HepG2 (cell line): Measurements from ENCODE around the gene ELAVL3. TPM values are rescaled to one million over a fixed set of nuclear protein-coding genes. Genes with fewer than 3 reads are reported as not detected.

Experiments used
- GTF3A ChIP-seq: sonication (generic); formaldehyde crosslinking; conservative IDR thresholded peaks from 2 replicates; pipeline ENCODE4 v1.4.0; 2020; ENCODE audit warnings: mild to moderate bottlenecking, missing genetic modification reagents
- MEIS2 ChIP-seq: sonication (generic); formaldehyde crosslinking; IDR thresholded peaks from 2 replicates; pipeline ENCODE4 v1.9.0; 2021; ENCODE audit warnings: mild to moderate bottlenecking, missing genetic modification reagents
- NBN ChIP-seq: fragments of 450-650 bp; conservative IDR thresholded peaks from 2 replicates; pipeline ENCODE4 v1.6.1; 2017
- PLRG1 ChIP-seq: fragments of 450-650 bp; conservative IDR thresholded peaks from 2 replicates; pipeline ENCODE4 v1.6.1; 2016
- RBAK ChIP-seq: sonication (generic); formaldehyde crosslinking; IDR thresholded peaks from 2 replicates; pipeline ENCODE4 v1.5.1; 2020; ENCODE audit warnings: mild to moderate bottlenecking, missing genetic modification reagents
- SMYD3 ChIP-seq: sonication (generic); formaldehyde crosslinking; IDR thresholded peaks from 2 replicates; pipeline ENCODE4 v1.8.1; 2023; ENCODE audit warnings: mild to moderate bottlenecking, missing genetic modification reagents
- SNAPC2 ChIP-seq: sonication (generic); formaldehyde crosslinking; IDR thresholded peaks from 2 replicates; pipeline ENCODE4 v1.8.1; 2022; ENCODE audit warnings: mild to moderate bottlenecking, missing genetic modification reagents
- ZFP90 ChIP-seq: sonication (generic); formaldehyde crosslinking; IDR thresholded peaks from 2 replicates; pipeline ENCODE4 v1.8.0; 2022; ENCODE audit warnings: missing genetic modification reagents, mild to moderate bottlenecking, inconsistent platforms, borderline replicate concordance
- ZNF260 ChIP-seq: sonication (generic); formaldehyde crosslinking; IDR thresholded peaks from 2 replicates; pipeline ENCODE4 v1.4.0; 2020; ENCODE audit warnings: missing genetic modification reagents, low read depth, mild to moderate bottlenecking, borderline replicate concordance
- ZNF296 ChIP-seq: sonication (generic); formaldehyde crosslinking; conservative IDR thresholded peaks from 2 replicates; pipeline ENCODE4 v1.5.0; 2020; ENCODE audit warnings: mild to moderate bottlenecking, missing genetic modification reagents
- ZNF703 ChIP-seq: sonication (generic); formaldehyde crosslinking; IDR thresholded peaks from 2 replicates; pipeline ENCODE4 v1.5.1; 2020; ENCODE audit warnings: missing genetic modification reagents, mild to moderate bottlenecking, moderate library complexity, borderline replicate concordance
- ZNF749 ChIP-seq: sonication (generic); formaldehyde crosslinking; IDR thresholded peaks from 2 replicates; pipeline ENCODE4 v1.8.0; 2022; ENCODE audit warnings: mild to moderate bottlenecking, missing genetic modification reagents, moderate library complexity, borderline replicate concordance
- polyA plus RNA-seq, 8 experiments: library from polyadenylated mRNA; depleted of rRNA in 3 of 8; stranded (reverse) in 7 of 8; unstranded in 1 of 8; fragments of >200 nt; fragmentation: Illumina TruSeq in 4 of 8; extraction: Trizol in 4 of 8; gene quantifications; 2 replicates each; pipeline versions ENCODE4 v1.2.1 to v1.2.3, GENCODE V29; 2011 to 2016; ENCODE audit warnings: low read depth in 4 of 8, missing spikeins in 1 of 8, mixed read lengths in 1 of 8; ENCODE audit not compliant: insufficient read depth in 1 of 8
- total RNA-seq, 5 experiments: library from RNA; depleted of rRNA; stranded (reverse); fragments of >200 nt; fragmentation: Illumina TruSeq; extraction: Trizol; gene quantifications; 2 replicates each; pipeline ENCODE4 v1.2.3, GENCODE V29; 2016; ENCODE audit warnings: low read depth in 1 of 5
- TF ChIP-seq, protein P1 (sequence below): sonication (generic); formaldehyde crosslinking; IDR thresholded peaks from 2 replicates; pipeline ENCODE4 v1.5.1; 2020; ENCODE audit warnings: missing genetic modification reagents, mild to moderate bottlenecking, borderline replicate concordance
- TF ChIP-seq, protein P2 (sequence below): sonication (generic); formaldehyde crosslinking; IDR thresholded peaks from 2 replicates; pipeline ENCODE4 v1.5.1; 2020; ENCODE audit warnings: mild to moderate bottlenecking, missing genetic modification reagents, borderline replicate concordance
- TF ChIP-seq, protein P3 (sequence below): sonication (generic); formaldehyde crosslinking; IDR thresholded peaks from 2 replicates; pipeline ENCODE4 v1.4.0; 2020; ENCODE audit warnings: missing genetic modification reagents
- TF ChIP-seq, protein P4 (sequence below): fragments of 450-650 bp; IDR thresholded peaks from 2 replicates; pipeline ENCODE4 v1.6.1; 2016
- TF ChIP-seq, protein P5 (sequence below): sonication (generic); formaldehyde crosslinking; IDR thresholded peaks from 2 replicates; pipeline ENCODE4 v1.4.0; 2020; ENCODE audit warnings: mild to moderate bottlenecking, missing genetic modification reagents
- TF ChIP-seq, protein P6 (sequence below): sonication (generic); formaldehyde crosslinking; IDR thresholded peaks from 2 replicates; pipeline ENCODE4 v1.4.0; 2020; ENCODE audit warnings: missing genetic modification reagents, low read depth, mild to moderate bottlenecking, borderline replicate concordance
- TF ChIP-seq, protein P7 (sequence below): sonication (generic); formaldehyde crosslinking; IDR thresholded peaks from 2 replicates; pipeline ENCODE4 v1.8.1; 2023; ENCODE audit warnings: mild to moderate bottlenecking, inconsistent platforms, moderate library complexity, missing genetic modification reagents, borderline replicate concordance

The ELAVL3 gene
- total and polyA plus RNA-seq, 2 of the 13 experiments (the other 11 are each of a cell fraction or from before 2014, with no cell fraction given), result 0.03 TPM; not detected in 1

DNA sequence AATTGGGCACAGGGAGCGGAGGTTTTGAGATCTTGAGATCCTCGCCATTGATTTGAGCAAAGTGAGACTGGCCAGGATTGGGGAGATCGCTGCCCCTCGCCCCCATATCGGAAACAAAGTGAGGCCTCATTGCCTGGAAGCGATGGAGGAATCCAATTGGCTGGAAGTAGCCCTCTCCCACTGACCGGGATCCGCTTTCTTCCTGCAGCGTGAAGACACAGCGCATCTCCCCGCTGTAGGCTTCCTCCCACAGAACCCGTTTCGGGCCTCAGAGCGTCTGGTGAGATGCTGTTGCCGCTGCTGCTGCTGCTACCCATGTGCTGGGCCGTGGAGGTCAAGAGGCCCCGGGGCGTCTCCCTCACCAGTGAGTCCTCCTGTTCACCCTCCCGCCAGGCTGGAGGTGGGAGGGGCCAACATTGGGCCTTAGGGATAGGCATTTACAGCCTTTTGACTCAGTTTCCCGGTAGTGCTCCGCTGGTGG lies 45.0 kb downstream of the ELAVL3 start (continued):
- TF ChIP-seq, protein P1, sequence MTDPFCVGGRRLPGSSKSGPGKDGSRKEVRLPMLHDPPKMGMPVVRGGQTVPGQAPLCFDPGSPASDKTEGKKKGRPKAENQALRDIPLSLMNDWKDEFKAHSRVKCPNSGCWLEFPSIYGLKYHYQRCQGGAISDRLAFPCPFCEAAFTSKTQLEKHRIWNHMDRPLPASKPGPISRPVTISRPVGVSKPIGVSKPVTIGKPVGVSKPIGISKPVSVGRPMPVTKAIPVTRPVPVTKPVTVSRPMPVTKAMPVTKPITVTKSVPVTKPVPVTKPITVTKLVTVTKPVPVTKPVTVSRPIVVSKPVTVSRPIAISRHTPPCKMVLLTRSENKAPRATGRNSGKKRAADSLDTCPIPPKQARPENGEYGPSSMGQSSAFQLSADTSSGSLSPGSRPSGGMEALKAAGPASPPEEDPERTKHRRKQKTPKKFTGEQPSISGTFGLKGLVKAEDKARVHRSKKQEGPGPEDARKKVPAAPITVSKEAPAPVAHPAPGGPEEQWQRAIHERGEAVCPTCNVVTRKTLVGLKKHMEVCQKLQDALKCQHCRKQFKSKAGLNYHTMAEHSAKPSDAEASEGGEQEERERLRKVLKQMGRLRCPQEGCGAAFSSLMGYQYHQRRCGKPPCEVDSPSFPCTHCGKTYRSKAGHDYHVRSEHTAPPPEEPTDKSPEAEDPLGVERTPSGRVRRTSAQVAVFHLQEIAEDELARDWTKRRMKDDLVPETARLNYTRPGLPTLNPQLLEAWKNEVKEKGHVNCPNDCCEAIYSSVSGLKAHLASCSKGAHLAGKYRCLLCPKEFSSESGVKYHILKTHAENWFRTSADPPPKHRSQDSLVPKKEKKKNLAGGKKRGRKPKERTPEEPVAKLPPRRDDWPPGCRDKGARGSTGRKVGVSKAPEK, result no peak
- TF ChIP-seq SNAPC2 (CRISPR knock-in tag) (no peak), PLRG1 (no peak), ZNF296 (CRISPR knock-in tag) (no peak), SMYD3 (no peak), MEIS2 (CRISPR knock-in tag) (no peak), RBAK (CRISPR knock-in tag) (no peak), ZFP90 (CRISPR knock-in tag) (no peak), ZNF260 (CRISPR knock-in tag) (no peak), ZNF749 (CRISPR knock-in tag) (0 out of 2 replicates have a peak, but pooled peaks have one; percentile 8), GTF3A (CRISPR knock-in tag) (no peak), NBN (no peak), ZNF703 (CRISPR knock-in tag) (no peak)
- TF ChIP-seq, protein P2, sequence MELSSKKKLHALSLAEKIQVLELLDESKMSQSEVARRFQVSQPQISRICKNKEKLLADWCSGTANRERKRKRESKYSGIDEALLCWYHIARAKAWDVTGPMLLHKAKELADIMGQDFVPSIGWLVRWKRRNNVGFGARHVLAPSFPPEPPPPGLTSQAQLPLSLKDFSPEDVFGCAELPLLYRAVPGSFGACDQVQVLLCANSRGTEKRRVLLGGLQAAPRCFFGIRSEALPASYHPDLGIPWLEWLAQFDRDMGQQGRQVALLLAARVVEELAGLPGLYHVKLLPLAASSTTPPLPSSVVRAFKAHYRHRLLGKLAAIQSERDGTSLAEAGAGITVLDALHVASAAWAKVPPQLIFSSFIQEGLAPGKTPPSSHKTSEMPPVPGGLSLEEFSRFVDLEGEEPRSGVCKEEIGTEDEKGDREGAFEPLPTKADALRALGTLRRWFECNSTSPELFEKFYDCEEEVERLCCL (CRISPR knock-in tag), result no peak
- TF ChIP-seq, protein P3, sequence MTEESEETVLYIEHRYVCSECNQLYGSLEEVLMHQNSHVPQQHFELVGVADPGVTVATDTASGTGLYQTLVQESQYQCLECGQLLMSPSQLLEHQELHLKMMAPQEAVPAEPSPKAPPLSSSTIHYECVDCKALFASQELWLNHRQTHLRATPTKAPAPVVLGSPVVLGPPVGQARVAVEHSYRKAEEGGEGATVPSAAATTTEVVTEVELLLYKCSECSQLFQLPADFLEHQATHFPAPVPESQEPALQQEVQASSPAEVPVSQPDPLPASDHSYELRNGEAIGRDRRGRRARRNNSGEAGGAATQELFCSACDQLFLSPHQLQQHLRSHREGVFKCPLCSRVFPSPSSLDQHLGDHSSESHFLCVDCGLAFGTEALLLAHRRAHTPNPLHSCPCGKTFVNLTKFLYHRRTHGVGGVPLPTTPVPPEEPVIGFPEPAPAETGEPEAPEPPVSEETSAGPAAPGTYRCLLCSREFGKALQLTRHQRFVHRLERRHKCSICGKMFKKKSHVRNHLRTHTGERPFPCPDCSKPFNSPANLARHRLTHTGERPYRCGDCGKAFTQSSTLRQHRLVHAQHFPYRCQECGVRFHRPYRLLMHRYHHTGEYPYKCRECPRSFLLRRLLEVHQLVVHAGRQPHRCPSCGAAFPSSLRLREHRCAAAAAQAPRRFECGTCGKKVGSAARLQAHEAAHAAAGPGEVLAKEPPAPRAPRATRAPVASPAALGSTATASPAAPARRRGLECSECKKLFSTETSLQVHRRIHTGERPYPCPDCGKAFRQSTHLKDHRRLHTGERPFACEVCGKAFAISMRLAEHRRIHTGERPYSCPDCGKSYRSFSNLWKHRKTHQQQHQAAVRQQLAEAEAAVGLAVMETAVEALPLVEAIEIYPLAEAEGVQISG (CRISPR knock-in tag), result no peak
- TF ChIP-seq, protein P4, sequence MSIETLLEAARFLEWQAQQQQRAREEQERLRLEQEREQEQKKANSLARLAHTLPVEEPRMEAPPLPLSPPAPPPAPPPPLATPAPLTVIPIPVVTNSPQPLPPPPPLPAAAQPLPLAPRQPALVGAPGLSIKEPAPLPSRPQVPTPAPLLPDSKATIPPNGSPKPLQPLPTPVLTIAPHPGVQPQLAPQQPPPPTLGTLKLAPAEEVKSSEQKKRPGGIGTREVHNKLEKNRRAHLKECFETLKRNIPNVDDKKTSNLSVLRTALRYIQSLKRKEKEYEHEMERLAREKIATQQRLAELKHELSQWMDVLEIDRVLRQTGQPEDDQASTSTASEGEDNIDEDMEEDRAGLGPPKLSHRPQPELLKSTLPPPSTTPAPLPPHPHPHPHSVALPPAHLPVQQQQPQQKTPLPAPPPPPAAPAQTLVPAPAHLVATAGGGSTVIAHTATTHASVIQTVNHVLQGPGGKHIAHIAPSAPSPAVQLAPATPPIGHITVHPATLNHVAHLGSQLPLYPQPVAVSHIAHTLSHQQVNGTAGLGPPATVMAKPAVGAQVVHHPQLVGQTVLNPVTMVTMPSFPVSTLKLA, result no peak
- TF ChIP-seq, protein P5, sequence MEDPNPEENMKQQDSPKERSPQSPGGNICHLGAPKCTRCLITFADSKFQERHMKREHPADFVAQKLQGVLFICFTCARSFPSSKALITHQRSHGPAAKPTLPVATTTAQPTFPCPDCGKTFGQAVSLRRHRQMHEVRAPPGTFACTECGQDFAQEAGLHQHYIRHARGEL (CRISPR knock-in tag), result no peak
- TF ChIP-seq, protein P6, sequence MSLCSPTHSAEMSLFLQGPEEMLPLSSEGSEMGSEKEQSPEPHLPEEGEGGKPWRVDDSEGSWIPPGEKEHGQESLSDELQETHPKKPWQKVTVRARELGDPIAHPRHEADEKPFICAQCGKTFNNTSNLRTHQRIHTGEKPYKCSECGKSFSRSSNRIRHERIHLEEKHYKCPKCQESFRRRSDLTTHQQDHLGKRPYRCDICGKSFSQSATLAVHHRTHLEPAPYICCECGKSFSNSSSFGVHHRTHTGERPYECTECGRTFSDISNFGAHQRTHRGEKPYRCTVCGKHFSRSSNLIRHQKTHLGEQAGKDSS (CRISPR knock-in tag), result no peak
- TF ChIP-seq, protein P7, sequence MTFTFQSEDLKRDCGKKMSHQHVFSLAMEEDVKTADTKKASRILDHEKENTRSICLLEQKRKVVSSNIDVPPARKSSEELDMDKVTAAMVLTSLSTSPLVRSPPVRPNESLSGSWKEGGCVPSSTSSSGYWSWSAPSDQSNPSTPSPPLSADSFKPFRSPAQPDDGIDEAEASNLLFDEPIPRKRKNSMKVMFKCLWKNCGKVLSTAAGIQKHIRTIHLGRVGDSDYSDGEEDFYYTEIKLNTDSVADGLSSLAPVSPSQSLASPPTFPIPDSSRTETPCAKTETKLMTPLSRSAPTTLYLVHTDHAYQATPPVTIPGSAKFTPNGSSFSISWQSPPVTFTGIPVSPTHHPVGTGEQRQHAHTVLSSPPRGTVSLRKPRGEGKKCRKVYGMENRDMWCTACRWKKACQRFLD, result no peak
